ENCODE results near the gene CCL23.

DNA sequence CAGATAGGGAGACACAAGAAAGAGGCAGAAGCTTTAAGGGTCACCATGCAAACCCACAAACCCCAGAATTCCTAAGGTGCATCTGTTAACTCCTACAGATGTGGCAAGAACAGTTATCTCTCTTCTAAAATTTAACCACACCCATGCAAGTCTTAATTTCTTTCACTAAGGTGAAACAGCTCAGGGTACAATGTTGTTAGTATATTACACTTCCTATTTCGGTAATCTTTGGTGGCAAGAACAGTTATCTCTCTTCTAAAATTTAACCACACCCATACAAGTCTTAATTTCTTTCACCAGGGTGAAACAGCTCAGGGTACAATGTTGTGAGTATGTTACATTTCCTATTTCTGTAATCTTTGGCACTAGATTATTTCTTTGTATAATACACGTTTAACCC is 6.6 kb downstream of the CCL23 start:
- TF ChIP-seq POLR2A (IDR thresholded peaks at IDR 0.05), result no peak
- TF ChIP-seq, protein P1, sequence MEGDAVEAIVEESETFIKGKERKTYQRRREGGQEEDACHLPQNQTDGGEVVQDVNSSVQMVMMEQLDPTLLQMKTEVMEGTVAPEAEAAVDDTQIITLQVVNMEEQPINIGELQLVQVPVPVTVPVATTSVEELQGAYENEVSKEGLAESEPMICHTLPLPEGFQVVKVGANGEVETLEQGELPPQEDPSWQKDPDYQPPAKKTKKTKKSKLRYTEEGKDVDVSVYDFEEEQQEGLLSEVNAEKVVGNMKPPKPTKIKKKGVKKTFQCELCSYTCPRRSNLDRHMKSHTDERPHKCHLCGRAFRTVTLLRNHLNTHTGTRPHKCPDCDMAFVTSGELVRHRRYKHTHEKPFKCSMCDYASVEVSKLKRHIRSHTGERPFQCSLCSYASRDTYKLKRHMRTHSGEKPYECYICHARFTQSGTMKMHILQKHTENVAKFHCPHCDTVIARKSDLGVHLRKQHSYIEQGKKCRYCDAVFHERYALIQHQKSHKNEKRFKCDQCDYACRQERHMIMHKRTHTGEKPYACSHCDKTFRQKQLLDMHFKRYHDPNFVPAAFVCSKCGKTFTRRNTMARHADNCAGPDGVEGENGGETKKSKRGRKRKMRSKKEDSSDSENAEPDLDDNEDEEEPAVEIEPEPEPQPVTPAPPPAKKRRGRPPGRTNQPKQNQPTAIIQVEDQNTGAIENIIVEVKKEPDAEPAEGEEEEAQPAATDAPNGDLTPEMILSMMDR (IDR thresholded peaks at IDR 0.05), result no peak
